Chondrocyte (in vitro differentiated cells): Measurements from ENCODE around the gene LRRC8C. TPM values are rescaled to one million over a fixed set of nuclear protein-coding genes. Genes with fewer than 3 reads are reported as not detected.

Experiments used
- DNase-seq: peaks from one replicate; pipeline ENCODE4 v3.0.0; 2021; ENCODE audit warnings: mixed read lengths, low spot score
- H3K27ac Mint-ChIP-seq: one replicate; pipeline ENCODE4 v1.8.0; 2021; ENCODE audit warnings: mild to moderate bottlenecking, moderate library complexity, mixed read lengths; ENCODE audit not compliant: unreplicated experiment
- H3K27me3 Mint-ChIP-seq: 2 replicates; pipeline ENCODE4 v1.8.0; 2021; ENCODE audit warnings: low read depth, mixed read lengths
- H3K36me3 Mint-ChIP-seq: 2 replicates; pipeline ENCODE4 v1.8.0; 2021; ENCODE audit warnings: low read depth, mixed read lengths
- H3K4me1 Mint-ChIP-seq: 2 replicates; pipeline ENCODE4 v1.8.0; 2021; ENCODE audit warnings: low read depth, mild to moderate bottlenecking, mixed read lengths
- H3K4me3 Mint-ChIP-seq: one replicate; pipeline ENCODE4 v1.8.0; 2021; ENCODE audit warnings: mild to moderate bottlenecking, moderate library complexity, mixed read lengths; ENCODE audit not compliant: unreplicated experiment
- H3K9me3 Mint-ChIP-seq: 2 replicates; pipeline ENCODE4 v1.8.0; 2021; ENCODE audit warnings: low read depth, mixed read lengths
- CTCF ChIP-seq: fragments of 200-600 bp; sonication (generic); IDR thresholded peaks from 2 replicates; pipeline ENCODE4 v1.5.0; 2021; ENCODE audit warnings: antibody characterized with exemption, mild to moderate bottlenecking, moderate library complexity
- total RNA-seq: library from RNA; stranded (reverse); gene quantifications from 3 replicates; pipeline ENCODE4 v1.2.1, GENCODE V29; 2021

Gene LRRC8C
- total RNA-seq, 1 donor from 2014 or later = 2.3 TPM

DNA sequence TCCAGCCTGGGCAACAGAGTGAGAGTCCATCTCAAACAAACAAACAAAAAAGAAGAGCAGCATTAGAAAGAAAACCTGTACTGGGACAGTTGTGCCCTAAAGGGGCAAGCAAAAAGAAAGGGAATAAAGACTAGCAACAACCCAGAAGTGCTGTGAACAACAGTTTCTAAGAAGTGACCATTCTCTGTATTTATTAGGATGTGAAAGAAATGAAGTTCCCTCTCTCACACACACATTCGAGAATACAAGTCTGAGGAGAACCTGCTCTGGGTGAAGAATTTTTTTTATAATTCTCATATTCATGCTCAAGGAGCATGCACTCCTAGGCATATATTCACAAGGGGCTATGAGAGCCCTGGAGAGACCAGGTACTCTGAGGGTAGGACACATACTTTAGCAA is 128.4 kb downstream of the LRRC8C start:
- H3K4me1 Mint-ChIP-seq = peaks cover 21% of the 10 kb centered on the region
- DNase-seq = no peak
- H3K27me3 Mint-ChIP-seq = peaks cover 9% of the 10 kb centered on the region
- no peaks in the 10 kb centered on the region for H3K9me3 Mint-ChIP-seq
- no peak overlapping the region for H3K4me3 Mint-ChIP-seq
- no peak overlapping the region for H3K27ac Mint-ChIP-seq
- TF ChIP-seq CTCF = no peak
- no peaks in the 10 kb centered on the region for H3K36me3 Mint-ChIP-seq

- no peak for TF ChIP-seq CTCF
- Mint-ChIP-seq H3K4me1 (peaks cover 21% of the 10 kb centered on the region), H3K36me3 (no peaks in the 10 kb centered on the region), H3K9me3 (no peaks in the 10 kb centered on the region), H3K27me3 (peaks cover 10% of the 10 kb centered on the region), H3K4me3 (no peak overlapping the region), H3K27ac (no peak overlapping the region)
- no peak for DNase-seq
Measured at GRCh38 chr1:89761901-89762300, 129.0 kb downstream of the LRRC8C start.

- DNase-seq = no peak
- Mint-ChIP-seq H3K4me3 (peak overlapping the region; percentile 82), H3K36me3 (no peaks in the 10 kb centered on the region), H3K9me3 (no peaks in the 10 kb centered on the region), H3K4me1 (peaks cover 19% of the 10 kb centered on the region), H3K27me3 (peaks cover 10% of the 10 kb centered on the region), H3K27ac (no peak overlapping the region)
- no peak for TF ChIP-seq CTCF
Measured at GRCh38 chr1:89762386-89762778, 129.5 kb downstream of the LRRC8C start.

- Mint-ChIP-seq H3K9me3 (no peaks in the 10 kb centered on the region), H3K4me3 (peak overlapping the region; percentile 82), H3K27me3 (peaks cover 10% of the 10 kb centered on the region), H3K4me1 (peaks cover 18% of the 10 kb centered on the region), H3K27ac (peak overlapping the region; percentile 62), H3K36me3 (no peaks in the 10 kb centered on the region)
- no peak for DNase-seq
- peak; percentile 100 for TF ChIP-seq CTCF
Measured at GRCh38 chr1:89762779-89763648, 130.1 kb downstream of the LRRC8C start.

GRCh38 chr1:89763649-89763986 is 130.7 kb downstream of the LRRC8C start:
- TF ChIP-seq CTCF = no peak
- DNase-seq = no peak
- H3K9me3 Mint-ChIP-seq = no peaks in the 10 kb centered on the region
- peak overlapping the region; percentile 82 for H3K4me3 Mint-ChIP-seq
- H3K27me3 Mint-ChIP-seq = peaks cover 11% of the 10 kb centered on the region
- no peak overlapping the region for H3K27ac Mint-ChIP-seq
- H3K36me3 Mint-ChIP-seq = no peaks in the 10 kb centered on the region
- H3K4me1 Mint-ChIP-seq = peaks cover 18% of the 10 kb centered on the region
